AG04449 (cell line): Measurements from ENCODE around the gene KRT86.

ENCODE experiments used
- CTCF ChIA-PET: fragments of 350-600 bp; formaldehyde crosslinking; extraction: SDS; loops from one replicate; lab custom pipeline; 2021; ENCODE audit warnings: antibody characterized with exemption; lab: Yijun Ruan, JAX
- POLR2A ChIA-PET: fragments of 400-600, 350-600 bp; formaldehyde crosslinking; extraction: SDS; loops from one replicate; lab custom pipeline; 2020; ENCODE audit warnings: antibody characterized with exemption, inconsistent platforms; lab: Yijun Ruan, JAX
- DNase-seq: peaks from one replicate; pipeline ENCODE4 v3.0.0-alpha.2; 2010; ENCODE audit warnings: low read depth, low spot score
- H3K4me3 ChIP-seq: 2 replicates; pipeline ENCODE4 v1.5.1; 2011; ENCODE audit warnings: low read depth, mild to moderate bottlenecking, control low read depth, low read length
- CTCF ChIP-seq: IDR thresholded peaks from one replicate; pipeline ENCODE4 v1.5.1; 2011; ENCODE audit warnings: mild to moderate bottlenecking, moderate library complexity, low read length, control low read depth, inconsistent platforms; ENCODE audit not compliant: insufficient read depth; ENCODE audit errors: missing control alignments

Gene KRT86

GRCh38 chr12:52274521-52275120 is at the start of gene KRT86:
Gene KRT86 (plus strand): TSS chr12:52274645. CDS start chr12:52301917, 27,272 bp downstream.
- TF ChIP-seq CTCF, result no peak
- ChIA-PET CTCF (interaction anchor here (1.2 to 7.6 kb wide), 7 partner anchors 9 to 123 kb away, joined by 3 to 128 read pairs (median 5); no protein-coding TSS in a partner anchor), POLR2A (no interaction called here)
- DNase-seq, result no peak
- H3K4me3 ChIP-seq, result no peak within 1 kb of the TSS

GRCh38 chr12:52225752-52226151 is 48.7 kb upstream of the KRT86 start:
- POLR2A ChIA-PET, result no interaction called here
- no peak overlapping the region for H3K4me3 ChIP-seq
- no peak for DNase-seq
- no peak for TF ChIP-seq CTCF
- CTCF ChIA-PET, result interaction anchor here (0.8 to 8.8 kb wide), 8 partner anchors 12 to 654 kb away, joined by 3 to 144 read pairs (median 6); no protein-coding TSS in a partner anchor

GRCh38 chr12:52226446-52226845 is 48.0 kb upstream of the KRT86 start:
- no peak overlapping the region for H3K4me3 ChIP-seq
- TF ChIP-seq CTCF, result no peak
- CTCF ChIA-PET, result interaction anchor here (2.3 to 8.8 kb wide), 3 partner anchors 13 to 102 kb away, joined by 10 to 144 read pairs (median 17); no protein-coding TSS in a partner anchor
- DNase-seq, result no peak
- POLR2A ChIA-PET, result no interaction called here

- H3K4me3 ChIP-seq, result no peak overlapping the region
- CTCF ChIA-PET, result interaction anchor here (3.3 to 8.8 kb wide), 2 partner anchors 14 to 51 kb away, joined by 17 to 144 read pairs; no protein-coding TSS in a partner anchor
- no peak for TF ChIP-seq CTCF
- POLR2A ChIA-PET, result interaction anchor here (0.6 kb wide), 1 partner anchor 36 kb away, joined by 3 read pairs; the partner anchor contains the start of gene KRT80
- no peak for DNase-seq
These were observed 46.8 kb upstream of the KRT86 start for GRCh38 chr12:52227606-52228166.

GRCh38 chr12:52228366-52228765 is 46.1 kb upstream of the KRT86 start:
- ChIA-PET CTCF (interaction anchor here (6.8 kb wide), 1 partner anchor 50 kb away, joined by 46 read pairs; no protein-coding TSS in a partner anchor), POLR2A (no interaction called here)
- no peak overlapping the region for H3K4me3 ChIP-seq

More at GRCh38 chr12:52228366-52228765, 46.1 kb upstream of the KRT86 start:
- TF ChIP-seq CTCF, result no peak
- no peak for DNase-seq
